Renal cortical epithelial cell (primary cell): ENCODE results near the gene APPL2. TPM values are rescaled to one million over a fixed set of nuclear protein-coding genes. Genes with fewer than 3 reads are reported as not detected.

Experiments
- DNase-seq: peaks from one replicate; pipeline ENCODE4 v3.0.0-alpha.2; 2011; ENCODE audit warnings: low read depth
- total RNA-seq: library from RNA; depleted of rRNA; stranded (reverse); fragments of >200 nt; gene quantifications from 2 replicates; pipeline ENCODE4 v1.2.3, GENCODE V29; 2014

APPL2 gene, protein sequence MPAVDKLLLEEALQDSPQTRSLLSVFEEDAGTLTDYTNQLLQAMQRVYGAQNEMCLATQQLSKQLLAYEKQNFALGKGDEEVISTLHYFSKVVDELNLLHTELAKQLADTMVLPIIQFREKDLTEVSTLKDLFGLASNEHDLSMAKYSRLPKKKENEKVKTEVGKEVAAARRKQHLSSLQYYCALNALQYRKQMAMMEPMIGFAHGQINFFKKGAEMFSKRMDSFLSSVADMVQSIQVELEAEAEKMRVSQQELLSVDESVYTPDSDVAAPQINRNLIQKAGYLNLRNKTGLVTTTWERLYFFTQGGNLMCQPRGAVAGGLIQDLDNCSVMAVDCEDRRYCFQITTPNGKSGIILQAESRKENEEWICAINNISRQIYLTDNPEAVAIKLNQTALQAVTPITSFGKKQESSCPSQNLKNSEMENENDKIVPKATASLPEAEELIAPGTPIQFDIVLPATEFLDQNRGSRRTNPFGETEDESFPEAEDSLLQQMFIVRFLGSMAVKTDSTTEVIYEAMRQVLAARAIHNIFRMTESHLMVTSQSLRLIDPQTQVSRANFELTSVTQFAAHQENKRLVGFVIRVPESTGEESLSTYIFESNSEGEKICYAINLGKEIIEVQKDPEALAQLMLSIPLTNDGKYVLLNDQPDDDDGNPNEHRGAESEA
- total RNA-seq, result 39.9 and 111 TPM in 2 replicates

DNA sequence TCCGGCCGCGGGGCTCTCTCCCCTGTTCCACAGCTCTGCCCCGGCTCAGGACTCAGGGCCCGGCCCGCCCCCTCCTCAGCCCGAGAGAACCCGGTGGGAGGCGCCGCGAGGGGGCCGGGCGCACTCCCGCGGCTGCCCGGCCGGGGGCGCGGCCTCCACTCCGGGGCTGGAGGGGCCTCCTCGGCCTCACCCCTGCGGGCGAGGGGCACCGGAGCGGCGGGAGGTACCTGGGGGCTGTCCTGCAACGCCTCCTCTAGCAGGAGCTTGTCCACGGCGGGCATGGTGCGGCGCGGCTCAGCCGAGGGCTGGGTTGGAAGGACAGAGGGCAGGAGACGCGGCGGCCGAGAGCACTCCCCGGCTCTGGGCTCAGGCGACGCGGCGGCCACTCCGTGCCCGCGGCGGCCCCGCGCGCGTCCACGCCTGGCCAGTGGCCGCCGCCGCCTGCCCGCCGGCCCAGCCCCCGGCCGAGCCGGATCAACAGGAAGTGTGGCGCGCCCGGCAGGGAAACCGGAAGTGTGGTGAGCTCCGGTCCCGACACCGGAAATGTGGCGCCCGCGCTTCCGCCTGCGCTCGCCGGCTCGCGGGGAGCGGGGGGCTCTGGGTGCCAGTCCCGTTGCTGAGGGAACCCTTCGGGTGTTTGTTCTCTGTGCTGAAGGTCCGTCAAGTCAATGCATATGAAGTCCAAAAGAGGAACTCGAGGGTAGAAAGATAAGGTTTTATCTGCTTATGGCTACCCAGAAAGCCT, at the start of gene APPL2:
Gene APPL2 (minus strand): TSS at position 443 of the 745 bp plus-strand sequence. CDS start 162 bp downstream, at position 281.
- peak; percentile 65 for DNase-seq

DNA sequence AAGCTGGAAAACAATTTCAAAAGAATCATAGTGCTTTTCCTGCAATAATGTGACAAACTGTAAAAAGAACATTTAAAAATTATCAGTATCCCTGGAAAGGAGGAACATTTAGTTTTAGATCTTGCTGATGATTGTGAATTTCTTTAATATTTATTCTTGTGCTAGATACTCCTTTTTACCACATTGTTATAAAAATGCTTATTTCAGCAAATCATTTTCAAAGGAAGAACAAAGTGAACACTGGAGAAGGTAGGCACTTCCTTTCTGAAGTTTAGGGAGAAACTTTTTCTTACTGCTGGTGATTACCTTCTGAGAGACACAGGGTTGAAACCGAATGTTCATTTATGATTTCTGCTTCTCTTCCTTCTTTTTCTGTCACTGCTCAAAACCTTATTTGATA, 49.4 kb upstream of the APPL2 start:
- no peak for DNase-seq

DNA sequence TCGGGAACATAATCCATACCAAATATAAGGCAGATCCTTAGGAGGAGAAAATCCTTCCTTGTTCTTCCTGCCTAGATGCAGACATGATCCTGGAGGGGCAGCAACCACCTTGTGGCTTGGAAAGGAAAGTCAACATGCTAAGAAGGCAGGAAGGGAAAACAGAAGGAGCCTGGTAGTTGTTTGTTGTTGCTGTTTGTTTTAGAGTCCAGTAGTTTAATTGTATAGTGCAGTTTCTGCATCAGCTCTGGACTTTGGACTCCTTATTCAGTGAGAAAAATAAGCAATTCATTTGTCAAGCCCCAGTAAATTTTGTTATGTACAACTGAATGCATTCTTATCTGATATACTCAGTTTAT, 45.7 kb upstream of the APPL2 start:
- peak; percentile 72 for DNase-seq

DNA sequence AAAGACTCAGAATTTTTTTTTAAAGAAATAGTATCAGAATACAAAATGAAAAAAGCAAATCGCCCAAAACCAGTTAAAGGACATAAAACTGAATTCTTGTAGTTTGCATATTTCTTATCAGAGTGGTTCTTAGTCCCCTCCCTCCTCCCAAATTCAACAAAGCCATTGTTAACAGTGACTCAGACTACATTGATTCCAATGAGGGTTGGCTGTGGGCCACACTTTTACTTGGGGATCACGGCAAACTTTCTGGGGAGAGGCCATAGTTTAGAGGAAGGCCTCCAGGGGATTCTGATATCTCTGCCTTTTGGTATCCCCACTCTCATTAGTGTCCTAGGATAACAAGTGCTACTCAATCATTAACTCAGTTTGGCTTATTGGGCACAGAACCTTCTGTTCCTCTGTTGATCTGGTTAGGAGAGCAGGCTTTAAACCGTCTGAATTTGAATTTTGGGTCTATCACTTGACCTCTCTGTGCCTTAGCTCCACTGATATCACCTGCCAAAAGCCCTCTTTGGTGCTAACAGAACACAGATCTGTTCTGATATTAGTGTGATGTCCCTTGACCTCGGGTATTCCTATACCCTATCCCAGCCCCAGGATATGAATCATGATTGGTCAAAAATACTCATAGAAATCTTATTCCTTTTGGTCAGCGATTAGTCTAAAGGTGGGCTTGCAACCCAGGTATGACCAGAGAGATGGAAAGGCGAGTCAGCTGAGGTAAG, 45.2 kb upstream of the APPL2 start:
- DNase-seq, result peak; percentile 47

DNA sequence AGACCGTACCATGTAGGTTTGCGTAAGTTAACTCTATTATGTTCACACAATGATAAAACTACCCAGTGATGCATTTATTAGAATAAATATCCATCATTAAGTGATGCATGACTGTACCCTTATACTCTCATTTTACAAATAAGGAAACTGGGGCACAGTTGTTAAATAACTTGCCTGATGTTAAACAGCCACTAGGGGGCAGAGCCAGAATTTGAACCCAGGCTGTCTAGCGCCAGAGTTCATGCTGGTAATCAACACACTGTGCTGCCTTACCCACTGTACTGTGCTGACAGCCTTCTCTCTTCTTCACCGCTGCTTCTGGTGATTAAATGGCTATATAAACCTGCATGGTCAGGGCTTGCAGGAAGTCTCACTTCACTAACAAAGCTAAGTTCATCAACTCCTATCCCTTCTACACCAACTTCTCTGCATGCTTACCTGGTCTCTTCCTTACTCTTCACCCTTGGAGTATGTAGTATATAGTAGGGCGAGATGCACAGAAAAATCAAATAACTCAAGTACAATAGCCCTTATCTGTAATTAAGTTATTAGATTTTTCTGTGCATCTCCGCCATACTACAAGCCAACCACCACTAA, 43.6 kb upstream of the APPL2 start:
- peak; percentile 41 for DNase-seq

DNA sequence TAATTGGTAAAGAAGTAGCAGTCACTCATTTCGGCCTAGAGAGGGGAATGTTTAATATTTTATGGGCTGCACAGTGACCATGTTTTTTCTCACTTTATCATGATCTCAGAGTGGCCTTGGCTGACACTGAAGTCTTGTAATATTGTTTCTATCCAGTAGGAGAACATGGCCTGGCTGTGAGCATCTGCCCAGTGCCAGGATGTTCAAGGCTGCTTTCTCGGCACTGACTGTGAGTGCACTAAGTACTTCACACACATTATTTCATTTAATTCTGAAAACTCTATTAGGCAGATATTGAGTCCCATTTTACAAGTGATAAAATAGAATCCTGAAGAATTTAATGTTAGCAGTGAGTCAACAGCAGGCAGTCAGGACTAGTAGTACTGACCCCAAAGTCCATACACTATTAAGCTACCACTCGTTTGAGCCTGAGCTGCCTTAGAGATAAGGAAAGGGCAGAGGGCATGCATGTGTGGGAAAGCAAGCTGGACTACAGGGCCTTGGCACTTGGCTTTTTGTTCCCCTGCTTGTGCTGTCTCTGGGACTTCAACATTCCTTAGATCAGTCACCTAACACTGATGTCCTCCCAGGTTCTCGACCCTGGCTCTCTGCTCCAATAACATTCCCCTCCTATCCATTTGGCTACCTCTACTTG, 42.2 kb upstream of the APPL2 start:
- DNase-seq, result no peak

DNA sequence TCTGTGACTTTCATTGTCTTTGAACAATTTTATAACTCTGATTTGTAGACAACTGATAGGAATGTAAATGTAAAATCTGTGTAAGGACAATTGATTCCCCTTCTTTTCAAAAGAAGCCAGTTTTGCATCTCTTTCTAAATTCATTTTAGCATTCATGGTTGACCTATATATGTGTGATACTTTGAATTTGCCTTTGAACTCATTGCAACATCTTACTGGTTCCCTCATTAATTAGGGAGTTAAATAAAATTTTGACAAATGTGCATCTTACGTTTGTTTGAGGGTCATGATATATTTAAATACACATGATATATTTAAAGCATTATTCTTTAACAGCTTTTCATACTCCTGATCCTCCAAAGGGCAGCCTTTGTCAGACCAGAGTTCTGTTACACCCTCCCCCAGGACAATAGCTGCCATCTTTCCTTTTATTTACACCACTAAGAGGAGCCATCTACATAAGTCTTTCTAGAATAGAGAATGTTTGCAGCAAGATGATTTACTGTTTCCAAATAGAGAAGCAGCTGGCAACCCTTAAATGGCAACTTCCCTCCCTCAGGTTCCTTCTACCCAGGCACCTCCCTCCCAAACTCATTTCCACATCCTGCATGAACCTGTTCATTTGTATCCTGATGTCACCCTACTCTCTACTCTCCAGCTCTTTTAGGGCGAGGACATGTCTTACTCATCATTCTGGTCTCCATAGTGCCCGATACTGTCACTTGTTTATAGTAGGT, 40.2 kb upstream of the APPL2 start:
- DNase-seq, result no peak

DNA sequence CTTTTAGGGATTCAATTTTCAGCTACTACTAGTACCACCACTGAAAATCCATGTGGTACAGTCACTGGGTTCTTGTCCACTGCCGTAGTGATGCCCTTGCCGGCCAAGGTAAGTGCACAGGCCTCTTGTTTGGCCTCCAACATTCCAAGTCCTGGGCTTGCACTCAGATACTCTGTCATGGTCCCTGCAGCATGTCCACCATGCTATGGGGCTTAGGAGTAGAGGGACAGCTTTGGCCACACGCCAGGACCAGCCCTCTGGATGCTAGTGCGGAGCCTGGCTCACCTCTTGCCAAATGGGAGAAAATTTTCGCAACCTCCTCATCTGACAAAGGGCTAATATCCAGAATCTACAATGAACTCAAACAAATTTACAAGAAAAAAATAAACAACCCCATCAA, 38.6 kb upstream of the APPL2 start:
- no peak for DNase-seq

DNA sequence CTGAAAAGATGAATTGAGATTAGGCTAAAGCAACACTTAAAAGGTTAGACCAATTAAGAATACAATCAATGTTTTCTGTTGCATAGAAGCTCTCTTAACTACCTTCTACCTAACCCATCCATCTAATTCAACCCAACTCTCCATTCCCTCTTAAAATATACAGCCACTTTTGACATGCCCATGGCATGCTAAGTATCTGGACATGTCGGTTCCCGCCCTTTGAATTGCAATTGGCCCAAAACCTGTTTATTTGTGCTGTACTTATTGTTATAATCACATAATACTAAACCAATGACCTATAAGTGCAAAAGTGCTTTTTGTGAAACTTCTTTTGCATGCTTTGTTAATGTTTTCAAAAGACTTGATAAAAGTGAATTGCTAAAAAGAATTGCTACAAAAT, 37.6 kb upstream of the APPL2 start:
- no peak for DNase-seq

DNA sequence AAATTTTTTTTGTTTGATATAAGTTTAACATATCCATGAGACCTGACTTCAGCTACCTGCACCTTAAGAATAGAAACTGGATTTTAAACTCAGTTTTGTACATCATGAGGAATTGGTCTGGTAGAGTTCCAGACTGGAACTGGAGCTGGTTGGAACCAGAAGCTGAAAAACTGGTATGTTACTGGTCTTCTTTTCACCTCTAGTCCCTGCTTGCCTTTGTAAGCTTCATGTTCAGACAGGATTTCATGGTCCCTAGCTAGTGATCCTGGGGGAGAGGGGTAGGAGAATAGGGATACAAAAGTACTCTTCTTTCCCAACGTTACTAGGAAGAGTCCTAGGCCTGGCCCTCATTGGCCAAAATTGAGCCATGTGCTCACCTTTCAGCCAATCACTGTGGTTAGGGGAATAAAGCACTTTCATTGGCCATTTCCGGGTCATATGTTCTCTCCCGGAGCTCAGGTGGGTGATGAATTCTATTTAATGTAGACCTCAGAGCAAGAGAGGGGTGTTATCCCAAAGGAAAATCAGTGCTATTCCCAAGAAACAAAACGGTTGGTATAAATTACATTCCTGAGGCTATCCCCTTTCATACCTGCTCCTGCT, 36.9 kb upstream of the APPL2 start:
- no peak for DNase-seq

DNA sequence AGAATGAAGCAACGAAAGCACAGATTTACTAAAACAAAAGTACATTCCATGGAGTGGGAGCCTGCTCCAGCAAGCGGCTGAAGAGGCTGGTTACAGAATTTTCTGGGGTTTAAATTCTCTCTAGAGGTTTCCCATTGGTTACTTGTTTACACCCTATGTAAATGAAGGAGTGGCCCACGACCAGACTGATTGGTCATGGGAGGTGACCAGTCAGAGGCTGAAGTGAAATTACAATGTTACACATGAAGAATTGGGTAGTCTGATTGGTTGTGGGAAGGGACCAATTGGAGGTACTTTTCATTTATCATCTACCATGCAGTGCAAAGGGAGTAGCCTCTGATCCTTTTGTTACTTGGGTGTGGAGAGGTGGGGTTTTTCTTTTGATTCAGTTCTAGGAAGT, 36.2 kb upstream of the APPL2 start:
- no peak for DNase-seq

DNA sequence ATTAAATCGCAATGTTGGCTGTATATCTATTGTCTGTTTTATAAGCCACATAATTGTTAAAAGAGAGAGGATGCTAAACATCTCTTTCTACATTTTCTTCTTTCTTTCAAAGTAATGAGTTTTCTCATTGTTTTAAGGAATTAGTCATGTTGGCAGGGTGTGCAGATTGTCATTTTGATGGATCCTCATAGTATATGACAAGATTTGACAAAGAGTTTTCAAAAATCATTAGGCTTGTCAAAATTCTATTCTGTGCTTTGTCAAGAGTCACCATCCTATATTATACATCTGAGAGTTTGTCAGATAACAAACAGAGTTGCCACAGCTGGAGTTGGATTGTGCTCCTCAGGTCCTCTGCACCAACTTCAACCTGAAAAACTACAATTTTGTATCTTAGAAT, 35.4 kb upstream of the APPL2 start:
- DNase-seq, result no peak

DNA sequence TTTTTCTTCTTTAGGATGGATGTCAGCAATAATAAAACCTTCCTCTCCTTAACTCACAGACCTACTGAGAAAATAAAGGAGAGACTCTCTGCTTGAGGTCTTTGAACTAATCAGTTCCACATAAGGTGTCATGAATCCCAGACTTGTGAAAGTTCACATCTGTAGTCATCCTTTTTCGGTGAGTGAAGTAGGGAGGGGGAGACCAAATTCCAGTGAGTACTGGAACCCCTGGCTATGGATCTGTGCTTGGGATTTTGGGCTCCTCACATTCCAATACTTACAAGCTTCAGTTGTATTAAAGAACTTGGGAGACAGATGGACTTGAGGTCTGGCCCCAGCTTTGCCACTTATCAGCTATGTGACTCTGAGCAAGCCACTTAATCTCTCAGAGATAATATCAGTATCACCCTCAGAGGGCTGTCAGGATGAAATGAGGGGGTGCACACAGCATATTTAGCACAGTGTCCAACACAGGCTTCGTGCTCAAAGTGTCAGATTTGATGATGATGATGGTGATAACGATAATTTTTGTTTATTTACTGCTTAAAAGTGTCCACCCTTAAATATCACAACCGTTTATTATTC, 34.8 kb upstream of the APPL2 start:
- no peak for DNase-seq

DNA sequence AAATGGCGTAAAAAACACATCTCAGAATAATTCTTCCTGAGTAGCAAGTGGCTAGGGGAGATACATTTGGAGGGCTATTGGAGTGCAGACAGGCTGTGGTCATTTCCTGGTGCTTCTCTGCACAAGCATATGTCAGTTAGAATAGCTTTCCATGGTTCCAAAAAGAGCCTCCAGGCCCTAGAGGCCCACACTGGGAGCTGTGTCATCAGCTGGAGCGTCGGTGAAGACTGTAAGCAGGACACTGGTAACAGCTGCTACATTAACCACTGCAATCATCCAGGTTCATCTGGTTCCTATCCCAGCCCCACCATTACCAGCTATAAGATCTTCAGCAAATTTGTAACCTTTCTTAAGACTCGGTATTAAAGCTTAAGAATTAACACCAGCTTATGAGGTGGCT, 31.7 kb upstream of the APPL2 start:
- no peak for DNase-seq

DNA sequence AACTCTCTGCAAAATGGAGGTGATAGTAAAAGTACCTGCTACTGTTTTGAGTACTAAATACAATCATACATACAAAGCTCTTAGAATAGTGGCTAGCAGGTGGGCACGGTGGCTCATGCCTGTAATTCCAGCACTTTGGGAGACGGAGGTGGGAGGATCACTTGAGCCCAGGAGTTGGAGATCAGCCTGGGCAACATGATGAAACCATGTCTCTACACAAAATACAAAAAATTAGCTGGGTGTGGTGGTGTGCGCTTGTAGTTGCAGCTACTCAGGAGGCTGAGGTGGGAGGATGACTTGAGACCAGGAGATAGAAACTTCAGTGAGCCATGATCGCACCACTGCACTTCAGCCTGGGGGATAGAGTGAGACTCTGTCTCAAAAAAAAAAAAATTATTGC, 28.8 kb upstream of the APPL2 start:
- DNase-seq, result no peak

DNA sequence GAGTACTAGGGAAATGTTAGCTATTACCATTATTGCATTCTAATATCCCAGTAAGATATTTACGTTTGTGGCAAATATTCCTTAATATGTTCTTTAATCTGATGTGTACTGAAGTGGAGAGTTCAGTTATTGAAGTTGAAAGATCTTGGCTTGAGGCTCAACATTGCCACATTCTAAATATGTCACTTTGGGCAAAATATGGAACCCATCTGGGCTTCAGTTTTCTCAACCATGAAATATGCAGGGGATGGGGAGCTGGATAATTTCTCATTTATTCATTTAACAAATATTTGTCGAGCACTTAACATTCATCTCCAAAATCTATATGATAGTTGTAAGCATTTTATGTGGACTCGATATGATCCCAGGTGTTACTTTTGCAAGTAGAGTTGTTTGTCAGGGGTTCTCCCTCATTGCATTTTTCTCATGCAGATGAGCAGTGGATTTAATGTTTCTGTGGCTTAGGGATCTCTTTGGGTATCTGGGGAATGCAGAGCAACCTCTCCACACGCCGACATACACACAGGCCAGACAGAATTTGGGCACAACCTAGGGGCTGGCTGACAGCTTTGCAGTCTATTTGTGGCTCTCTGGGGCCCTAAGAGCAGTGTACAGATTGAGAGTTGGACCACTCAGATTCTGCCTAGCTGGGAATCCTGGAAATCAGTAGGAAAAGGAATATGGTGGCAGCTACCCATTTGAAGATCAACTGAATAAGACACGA, 26.6 kb upstream of the APPL2 start:
- no peak for DNase-seq

DNA sequence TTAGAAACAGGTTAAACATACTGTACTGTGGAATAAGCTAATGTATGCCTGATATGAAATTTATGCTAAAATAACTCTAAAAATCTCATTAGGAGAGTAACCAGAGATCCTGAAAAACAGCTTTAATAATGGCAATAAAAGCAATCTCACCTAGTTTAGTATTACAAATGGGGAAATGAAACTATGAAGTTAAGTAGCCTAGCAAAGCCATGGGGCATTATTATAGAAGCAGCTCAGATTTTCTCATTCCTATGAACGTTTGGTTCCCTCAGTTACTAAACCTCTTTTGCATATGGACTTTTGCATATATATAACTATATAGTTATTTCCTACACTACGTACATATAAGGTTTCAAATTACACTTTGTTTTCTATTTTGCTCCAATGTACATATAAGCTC, 25.0 kb upstream of the APPL2 start:
- no peak for DNase-seq

DNA sequence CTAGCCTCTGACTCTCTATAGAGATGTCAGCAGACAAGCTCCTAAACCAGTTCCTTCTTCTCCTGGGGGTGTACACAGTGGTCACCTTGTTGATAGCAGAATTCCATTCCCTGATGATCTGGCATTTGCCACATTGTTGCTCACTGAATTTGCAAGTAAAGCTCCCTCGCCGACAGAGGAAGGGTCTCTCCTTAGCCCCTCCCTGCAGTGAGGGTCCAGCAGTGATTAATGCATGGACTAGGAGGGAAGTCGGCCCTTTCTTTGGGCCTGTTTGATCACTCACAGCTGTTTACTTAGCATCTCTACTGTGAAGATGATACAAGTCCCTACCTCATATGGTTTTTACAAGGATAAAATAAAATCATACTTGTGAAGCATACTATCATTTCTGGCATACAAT, 23.3 kb upstream of the APPL2 start:
- DNase-seq, result no peak

DNA sequence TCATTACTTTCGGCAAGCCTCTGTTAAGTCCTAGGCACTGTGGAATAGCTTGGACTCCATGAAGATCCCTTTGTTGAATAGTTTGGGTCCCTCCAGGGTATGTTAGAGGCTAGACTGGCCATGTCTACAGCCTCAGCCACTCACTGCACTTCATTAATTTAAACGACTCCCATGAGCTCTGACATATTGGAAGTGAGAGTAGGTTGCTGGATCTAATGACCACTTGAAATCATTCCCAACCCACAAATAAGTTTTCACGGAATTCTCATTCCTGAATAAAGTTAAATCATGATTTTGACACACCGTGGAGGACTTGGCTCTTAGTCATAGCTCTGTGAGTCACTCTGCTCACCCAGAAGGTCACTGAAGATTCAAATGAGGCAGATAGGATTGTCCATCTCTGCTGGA, 21.4 kb upstream of the APPL2 start:
- peak; percentile 95 for DNase-seq
